Activated CD4-positive, alpha-beta T cell treated with anti-CD3 and anti-CD28 coated beads, Interleukin-2, amount 10 ng/mL, durations not matched to agents 24 days and 14 days (primary cell): Measurements from ENCODE around the gene RGS18. TPM values are rescaled to one million over a fixed set of nuclear protein-coding genes. Genes with fewer than 3 reads are reported as not detected.

ENCODE experiments used
- total RNA-seq: library from RNA; stranded (reverse); gene quantifications from 2 replicates; pipeline ENCODE4 v1.2.3, GENCODE V29; 2022

The RGS18 gene
- total RNA-seq, 1 donor from 2014 or later = 0.33 TPM

Other genes starting within 250 kb of the RGS18 start
- not detected in 2 replicates for gene RGS21, start 158.5 kb downstream of the RGS18 start, total RNA-seq